HCT116 (cell line): ENCODE measurements around the gene FBXO11. TPM values are rescaled to one million over a fixed set of nuclear protein-coding genes. Genes with fewer than 3 reads are reported as not detected.

Source experiments
- ATAC-seq: fragments of 200-7000 bp; cut with Tn5 transposase; 2 replicates; pipeline ENCODE4 v1.9.1; 2020; ENCODE audit warnings: mild to moderate bottlenecking, moderate library complexity
- BruUV-seq: library from RNA; stranded (reverse); fragments of 400-500 nt; replicated peaks from 2 replicates; lab custom pipeline; 2021; lab: Mats Ljungman, UMichigan
- CTCF ChIA-PET: fragments of 300-600 bp; sonication (Branson Sonifier 250); formaldehyde crosslinking; loops from one replicate; lab custom pipeline; 2021; ENCODE audit warnings: antibody characterized with exemption; lab: Charles Lee
- POLR2A ChIA-PET: fragments of 300-600, 350-600 bp; sonication (Branson Sonifier 250); formaldehyde crosslinking; loops from one replicate; lab custom pipeline; 2021; ENCODE audit warnings: antibody characterized with exemption; lab: Charles Lee
- RAD21 ChIA-PET, 2 experiments: fragments of 300-600 bp; sonication (Branson Sonifier 250); formaldehyde crosslinking; loops; one replicate each; lab custom pipeline; 2023; ENCODE audit warnings: low total read pairs in 2 of 2; ENCODE audit not compliant: uncharacterized antibody in 2 of 2, unreplicated experiment in 2 of 2, low non-redundant PET in 1 of 2; lab: Charles Lee
- DNase-seq: peaks from one replicate; pipeline ENCODE4 v3.0.0-alpha.2; 2010; ENCODE audit warnings: low read depth, low spot score
- H2AFZ ChIP-seq: fragments of 200-600 bp; shearing (Covaris generic), sonication (generic); 2 replicates; pipeline ENCODE4 v1.6.1; 2017; ENCODE audit warnings: low read depth, mixed run types, mixed read lengths, antibody characterized with exemption, low read length; ENCODE audit not compliant: poor library complexity, severe bottlenecking
- H3K27ac ChIP-seq: 2 replicates; pipeline ENCODE4 v1.5.1; 2012; ENCODE audit warnings: low read depth, low read length
- H3K27me3 ChIP-seq: fragments of 200-600 bp; sonication (generic); 2 replicates; pipeline ENCODE4 v1.6.1; 2016; ENCODE audit warnings: mixed run types, low read length, mixed read lengths; ENCODE audit not compliant: insufficient read depth
- H3K36me3 ChIP-seq, 2 experiments: fragments of 200-500 bp in 1 of 2; fragments of 200-600 bp in 1 of 2; sonication (Bioruptor generic) in 1 of 2; sonication (generic) in 1 of 2; 2 replicates each; pipeline versions ENCODE4 v1.5.1 to v1.6.1; 2014 to 2016; ENCODE audit warnings: low read length in 2 of 2, inconsistent platforms in 1 of 2, mixed read lengths in 1 of 2, mixed run types in 1 of 2; ENCODE audit not compliant: insufficient read depth in 2 of 2, control insufficient read depth in 1 of 2
- H3K4me1 ChIP-seq, 2 experiments: fragments of 200-600 bp in 1 of 2; sonication (generic) in 1 of 2; 2 replicates each; pipeline versions ENCODE4 v1.5.1 to v1.6.1; 2012 to 2017; ENCODE audit warnings: low read length in 2 of 2, inconsistent platforms in 1 of 2, mild to moderate bottlenecking in 1 of 2, mixed read lengths in 1 of 2, mixed run types in 1 of 2, moderate library complexity in 1 of 2; ENCODE audit not compliant: insufficient read depth in 2 of 2, control insufficient read depth in 1 of 2
- H3K4me2 ChIP-seq: fragments of 200-600 bp; sonication (generic); 2 replicates; pipeline ENCODE4 v1.6.1; 2017; ENCODE audit warnings: mixed run types, low read length, mixed read lengths
- H3K4me3 ChIP-seq, 2 experiments: fragments of 200-600 bp in 1 of 2; sonication (generic) in 1 of 2; replicated peaks in 1 of 2; 2 replicates each; pipeline ENCODE4 v1.5.1; 2011 to 2016; ENCODE audit warnings: low read length in 2 of 2, control low read depth in 1 of 2, low read depth in 1 of 2, mild to moderate bottlenecking in 1 of 2, mixed read lengths in 1 of 2, mixed run types in 1 of 2
- H3K79me2 ChIP-seq: fragments of 200-600 bp; sonication (generic); 2 replicates; pipeline ENCODE4 v1.6.1; 2017; ENCODE audit warnings: mild to moderate bottlenecking, mixed run types, low read length, moderate library complexity, mixed read lengths; ENCODE audit not compliant: insufficient read depth
- H3K9ac ChIP-seq: fragments of 200-600 bp; sonication (generic); 2 replicates; pipeline ENCODE4 v1.6.1; 2016; ENCODE audit warnings: low read length, mixed read lengths
- H3K9me2 ChIP-seq: fragments of 200-600 bp; sonication (generic), shearing (Covaris generic); 2 replicates; pipeline ENCODE4 v1.6.1; 2017; ENCODE audit warnings: mixed run types, mild to moderate bottlenecking, moderate library complexity; ENCODE audit not compliant: insufficient read depth
- H3K9me3 ChIP-seq, 2 experiments: fragments of 200-500 bp in 1 of 2; fragments of 200-600 bp in 1 of 2; sonication (Bioruptor generic) in 1 of 2; sonication (generic) in 1 of 2; 2 replicates each; pipeline ENCODE4 v1.6.1; 2014 to 2017; ENCODE audit warnings: low read length in 2 of 2, mixed read lengths in 2 of 2, inconsistent platforms in 1 of 2, low read depth in 1 of 2, mild to moderate bottlenecking in 1 of 2, mixed run types in 1 of 2, moderate library complexity in 1 of 2; ENCODE audit not compliant: control insufficient read depth in 1 of 2, insufficient read depth in 1 of 2
- H4K20me1 ChIP-seq: fragments of 200-600 bp; sonication (generic), shearing (Covaris generic); 2 replicates; pipeline ENCODE4 v1.6.1; 2017; ENCODE audit warnings: mixed run types, mild to moderate bottlenecking, moderate library complexity; ENCODE audit not compliant: insufficient read depth
- JUND ChIP-seq: IDR thresholded peaks from 2 replicates; pipeline ENCODE4 v1.6.1; 2012
- POLR2AphosphoS5 ChIP-seq: IDR thresholded peaks from 2 replicates; pipeline ENCODE4 v1.6.1; 2011; ENCODE audit warnings: mild to moderate bottlenecking, low read depth, low read length, moderate library complexity
- SIN3A ChIP-seq: IDR thresholded peaks from 2 replicates; pipeline ENCODE4 v1.6.1; 2012; ENCODE audit warnings: low read depth
- YY1 ChIP-seq: IDR thresholded peaks from 2 replicates; pipeline ENCODE4 v1.6.1; 2011; ENCODE audit warnings: low read length, low read depth, moderate library complexity, mild to moderate bottlenecking; ENCODE audit not compliant: insufficient replicate concordance; ENCODE audit errors: extremely low read depth
- intact Hi-C: fragments of 100-400 bp; cut with micrococcal nuclease; formaldehyde crosslinking; loops from 2 replicates; pipeline ENCODE4 v1.10.0; 2022
- total RNA-seq: library from RNA; stranded (reverse); gene quantifications from one replicate; pipeline ENCODE4 v1.2.1, GENCODE V29; 2021; ENCODE audit not compliant: unreplicated experiment
- TF ChIP-seq, protein P1 (sequence below), 3 experiments: fragments of 200-600 bp in 1 of 3; sonication (generic) in 1 of 3; IDR thresholded peaks in 2 of 3; conservative IDR thresholded peaks in 1 of 3; 2 replicates each; pipeline ENCODE4 v1.5.1; 2012 to 2017; ENCODE audit warnings: low read depth in 2 of 3, low read length in 2 of 3, antibody characterized with exemption in 1 of 3, borderline replicate concordance in 1 of 3, control low read depth in 1 of 3, mild to moderate bottlenecking in 1 of 3, mixed read lengths in 1 of 3, mixed run types in 1 of 3, moderate library complexity in 1 of 3; ENCODE audit not compliant: insufficient read depth in 1 of 3
- TF ChIP-seq, protein P2 (sequence below): IDR thresholded peaks from 2 replicates; pipeline ENCODE4 v1.6.1; 2012; ENCODE audit warnings: low read depth

The FBXO11 gene
- total RNA-seq, 1 experiment from 2014 or later: 60.2 TPM

GRCh38 chr2:47778698-47779425 lies 127.4 kb downstream of the FBXO11 start:
- TF ChIP-seq JUND (no peak), POLR2AphosphoS5 (no peak), YY1 (no peak), SIN3A (no peak)
- TF ChIP-seq, protein P1, sequence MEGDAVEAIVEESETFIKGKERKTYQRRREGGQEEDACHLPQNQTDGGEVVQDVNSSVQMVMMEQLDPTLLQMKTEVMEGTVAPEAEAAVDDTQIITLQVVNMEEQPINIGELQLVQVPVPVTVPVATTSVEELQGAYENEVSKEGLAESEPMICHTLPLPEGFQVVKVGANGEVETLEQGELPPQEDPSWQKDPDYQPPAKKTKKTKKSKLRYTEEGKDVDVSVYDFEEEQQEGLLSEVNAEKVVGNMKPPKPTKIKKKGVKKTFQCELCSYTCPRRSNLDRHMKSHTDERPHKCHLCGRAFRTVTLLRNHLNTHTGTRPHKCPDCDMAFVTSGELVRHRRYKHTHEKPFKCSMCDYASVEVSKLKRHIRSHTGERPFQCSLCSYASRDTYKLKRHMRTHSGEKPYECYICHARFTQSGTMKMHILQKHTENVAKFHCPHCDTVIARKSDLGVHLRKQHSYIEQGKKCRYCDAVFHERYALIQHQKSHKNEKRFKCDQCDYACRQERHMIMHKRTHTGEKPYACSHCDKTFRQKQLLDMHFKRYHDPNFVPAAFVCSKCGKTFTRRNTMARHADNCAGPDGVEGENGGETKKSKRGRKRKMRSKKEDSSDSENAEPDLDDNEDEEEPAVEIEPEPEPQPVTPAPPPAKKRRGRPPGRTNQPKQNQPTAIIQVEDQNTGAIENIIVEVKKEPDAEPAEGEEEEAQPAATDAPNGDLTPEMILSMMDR (IDR thresholded peaks at IDR 0.05 in 2 of 3, conservative IDR thresholded peaks at IDR 0.05 in 1 of 3; ENCODE audit: borderline replicate concordance in 1 of 3, insufficient read depth in 1 of 3, low read depth in 2 of 3, low read length in 2 of 3): no peak
- TF ChIP-seq, protein P2, sequence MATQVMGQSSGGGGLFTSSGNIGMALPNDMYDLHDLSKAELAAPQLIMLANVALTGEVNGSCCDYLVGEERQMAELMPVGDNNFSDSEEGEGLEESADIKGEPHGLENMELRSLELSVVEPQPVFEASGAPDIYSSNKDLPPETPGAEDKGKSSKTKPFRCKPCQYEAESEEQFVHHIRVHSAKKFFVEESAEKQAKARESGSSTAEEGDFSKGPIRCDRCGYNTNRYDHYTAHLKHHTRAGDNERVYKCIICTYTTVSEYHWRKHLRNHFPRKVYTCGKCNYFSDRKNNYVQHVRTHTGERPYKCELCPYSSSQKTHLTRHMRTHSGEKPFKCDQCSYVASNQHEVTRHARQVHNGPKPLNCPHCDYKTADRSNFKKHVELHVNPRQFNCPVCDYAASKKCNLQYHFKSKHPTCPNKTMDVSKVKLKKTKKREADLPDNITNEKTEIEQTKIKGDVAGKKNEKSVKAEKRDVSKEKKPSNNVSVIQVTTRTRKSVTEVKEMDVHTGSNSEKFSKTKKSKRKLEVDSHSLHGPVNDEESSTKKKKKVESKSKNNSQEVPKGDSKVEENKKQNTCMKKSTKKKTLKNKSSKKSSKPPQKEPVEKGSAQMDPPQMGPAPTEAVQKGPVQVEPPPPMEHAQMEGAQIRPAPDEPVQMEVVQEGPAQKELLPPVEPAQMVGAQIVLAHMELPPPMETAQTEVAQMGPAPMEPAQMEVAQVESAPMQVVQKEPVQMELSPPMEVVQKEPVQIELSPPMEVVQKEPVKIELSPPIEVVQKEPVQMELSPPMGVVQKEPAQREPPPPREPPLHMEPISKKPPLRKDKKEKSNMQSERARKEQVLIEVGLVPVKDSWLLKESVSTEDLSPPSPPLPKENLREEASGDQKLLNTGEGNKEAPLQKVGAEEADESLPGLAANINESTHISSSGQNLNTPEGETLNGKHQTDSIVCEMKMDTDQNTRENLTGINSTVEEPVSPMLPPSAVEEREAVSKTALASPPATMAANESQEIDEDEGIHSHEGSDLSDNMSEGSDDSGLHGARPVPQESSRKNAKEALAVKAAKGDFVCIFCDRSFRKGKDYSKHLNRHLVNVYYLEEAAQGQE: no peak
- TF ChIP-seq, all 23 proteins: peak for 0
- Histone ChIP-seq H3K27me3 (no peaks in the 10 kb centered on the region), H3K36me3 (no peaks in the 10 kb centered on the region), H3K4me1 (peaks cover 6 to 10% of the 10 kb centered on the region in 2 experiments; a peak in 3 of 4 replicates), H3K9ac (no peak overlapping the region), H3K9me2 (no peaks in the 10 kb centered on the region), H3K4me3 (no peak overlapping the region), H3K9me3 (no peaks in the 10 kb centered on the region), H3K27ac (no peak overlapping the region), H4K20me1 (no peaks in the 10 kb centered on the region), H3K79me2 (peaks cover under 1% of the 10 kb centered on the region; the same call in 1 of the 2 replicates), H3K4me2 (no peak overlapping the region), H2AFZ (no peak overlapping the region)
- DNase-seq (no peak), ATAC-seq (no peak)
- no TSS peak for BruUV-seq
- ChIA-PET POLR2A (no interaction called here), RAD21 (interaction anchor here in 1 of 2 experiments (0.6 kb wide), 1 partner anchor 328 kb away, joined by 3 read pairs; no protein-coding TSS in a partner anchor), CTCF (interaction anchor here (1.3 to 2.1 kb wide), 2 partner anchors 11 to 342 kb away, joined by 4 to 5 read pairs; no protein-coding TSS in a partner anchor)
- intact Hi-C loops: no loop called here
